Raji (cell line): ENCODE results near the gene BCAS4.

ENCODE experiments used
- POLR2A ChIP-seq: IDR thresholded peaks from 2 replicates; pipeline ENCODE4 v1.6.1; 2011; ENCODE audit warnings: low read depth, low read length, control low read depth; ENCODE audit not compliant: insufficient read depth

Gene BCAS4

DNA sequence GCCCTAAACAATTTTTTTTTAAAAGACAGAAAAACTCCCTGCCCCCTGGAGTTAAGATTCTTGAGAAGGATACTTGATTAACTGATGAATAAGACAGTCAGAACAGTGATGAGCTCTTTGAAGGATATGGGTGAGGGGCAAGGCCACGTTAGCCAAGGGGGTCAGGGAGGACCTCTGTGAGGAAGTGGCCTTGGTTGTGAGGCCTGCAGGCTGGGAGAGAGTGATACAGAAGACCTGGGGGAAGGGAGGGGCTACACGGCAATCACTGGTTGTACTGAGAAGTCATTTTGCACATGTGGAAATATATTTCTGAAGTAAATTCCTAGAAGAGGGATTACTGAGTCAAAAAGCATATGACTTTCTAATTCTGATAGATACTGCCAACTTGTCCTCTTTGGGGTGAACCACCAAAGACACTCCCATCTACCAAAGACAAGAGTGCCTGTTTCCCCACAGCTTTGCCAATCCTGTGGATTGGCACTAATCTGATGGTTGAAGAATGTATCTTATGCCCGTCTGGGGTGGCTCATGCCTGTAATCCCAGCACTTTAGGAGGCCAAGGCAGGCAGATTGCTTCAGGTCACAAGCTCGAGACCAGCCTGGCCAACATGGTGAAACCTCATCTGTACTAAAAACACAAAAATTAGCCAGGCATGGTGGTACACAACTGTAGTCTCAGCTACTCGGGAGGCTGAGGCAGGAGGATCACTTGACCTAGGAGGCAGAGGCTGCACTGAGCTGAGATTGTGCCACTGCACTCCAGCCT is 22.3 kb upstream of the BCAS4 start:
- TF ChIP-seq POLR2A: no peak

DNA sequence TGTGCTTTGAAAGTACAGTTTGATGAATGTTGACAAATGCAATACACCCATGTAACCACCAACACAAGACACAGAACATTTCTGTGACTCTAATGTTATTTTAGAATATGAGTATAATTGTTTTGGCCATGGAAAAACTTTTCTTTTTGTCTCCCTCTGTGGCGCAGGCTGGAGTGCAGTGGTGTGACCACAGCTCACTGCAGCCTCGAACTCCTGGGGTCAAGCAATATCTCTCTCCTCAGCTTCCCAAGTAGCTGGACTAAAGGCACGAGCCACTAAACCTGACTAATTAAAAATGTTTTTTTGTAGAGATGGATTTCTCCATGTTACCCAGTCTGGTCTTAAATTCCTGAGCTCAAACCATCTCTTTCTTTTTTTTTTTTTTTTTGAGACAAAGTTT is 20.3 kb upstream of the BCAS4 start:
- no peak for TF ChIP-seq POLR2A

DNA sequence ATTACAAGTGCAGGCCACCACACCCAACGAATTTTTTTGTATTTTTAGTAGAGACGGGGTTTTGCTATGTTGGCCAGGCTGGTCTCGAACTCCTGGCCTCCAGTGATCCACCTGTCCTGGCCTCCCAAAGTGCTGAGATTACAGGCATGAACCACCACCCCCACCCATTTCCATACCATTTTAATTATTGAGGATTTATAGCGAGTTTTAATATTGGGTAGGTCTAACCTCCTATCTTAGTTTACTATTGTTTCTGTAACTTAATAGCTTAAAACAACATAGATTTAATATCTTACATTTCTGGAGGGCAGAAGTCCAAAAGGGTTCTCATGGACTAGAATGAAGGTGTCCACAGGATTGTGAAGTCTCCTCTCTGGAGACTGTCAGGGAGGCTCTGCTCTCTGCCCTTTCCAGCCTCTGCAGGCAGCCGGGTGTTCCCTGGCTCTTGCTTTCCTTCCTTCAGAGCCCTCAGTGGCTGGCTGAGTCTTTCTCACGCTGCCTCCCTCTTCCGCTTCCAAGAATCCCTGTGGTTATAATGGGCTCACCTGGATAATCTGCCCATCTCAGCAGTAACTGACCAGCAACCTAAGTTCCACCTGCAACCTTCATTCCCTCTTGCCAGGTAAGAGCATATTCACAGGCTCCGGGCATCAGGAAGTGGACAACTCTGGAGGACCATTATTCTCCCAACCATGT is 18.6 kb upstream of the BCAS4 start:
- no peak for TF ChIP-seq POLR2A

DNA sequence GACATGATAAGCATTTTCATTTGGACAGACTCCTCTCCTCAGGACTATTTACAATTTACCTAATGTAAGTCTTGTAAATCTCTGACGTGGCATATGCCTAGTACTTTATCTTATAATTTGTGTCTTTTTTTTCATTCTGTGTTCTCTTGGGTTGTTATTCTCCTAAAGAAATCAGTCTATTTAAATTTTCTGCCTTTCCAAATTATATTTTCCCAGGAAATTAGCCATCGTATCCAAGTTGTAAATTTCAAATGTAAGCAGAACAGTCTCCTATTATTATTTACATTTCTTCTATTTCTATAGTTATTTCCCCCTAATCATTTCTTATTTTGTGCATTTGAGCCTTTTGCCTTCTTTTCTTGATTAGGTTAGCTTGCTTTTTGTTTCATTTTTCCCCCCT is 17.5 kb upstream of the BCAS4 start:
- TF ChIP-seq POLR2A: no peak

DNA sequence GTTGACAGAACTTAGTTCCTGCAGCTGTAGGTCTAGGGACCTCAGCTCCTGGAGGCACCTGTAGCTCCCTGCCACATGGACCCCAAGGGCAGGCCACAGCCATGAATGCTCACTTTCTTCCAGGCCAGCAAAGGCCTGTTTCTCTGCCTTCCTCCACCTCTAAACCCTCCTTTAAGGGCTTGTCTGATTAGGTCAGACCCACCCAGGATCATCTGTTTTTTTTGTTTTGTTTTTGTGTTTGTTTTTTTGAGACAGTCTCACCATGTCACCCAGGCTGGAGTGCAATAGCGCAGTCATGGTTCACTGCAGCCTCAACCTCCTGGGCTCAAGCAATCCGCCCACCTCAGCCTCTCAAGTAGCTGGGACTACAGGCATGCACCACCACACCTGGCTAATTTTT is 11.5 kb upstream of the BCAS4 start:
- no peak for TF ChIP-seq POLR2A

DNA sequence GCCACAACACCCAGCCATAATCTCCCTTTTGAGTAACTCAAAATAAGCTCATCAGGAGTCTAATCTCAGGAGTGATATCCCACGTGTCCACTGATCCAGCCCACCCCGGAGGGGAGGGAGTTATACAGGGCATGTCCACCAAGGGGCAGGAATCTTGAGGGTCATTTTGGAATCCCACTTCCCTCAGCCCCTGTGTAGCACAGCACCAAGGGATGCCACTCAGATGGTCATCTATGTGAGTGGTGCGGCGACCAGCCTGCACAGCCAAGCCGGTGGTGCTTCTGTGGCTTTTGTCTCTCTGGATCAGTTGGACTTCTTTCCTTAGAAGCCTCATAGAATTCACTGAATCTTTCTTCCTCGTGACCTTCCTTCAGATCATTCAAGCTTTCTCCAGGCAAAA is 11.0 kb upstream of the BCAS4 start:
- no peak for TF ChIP-seq POLR2A

DNA sequence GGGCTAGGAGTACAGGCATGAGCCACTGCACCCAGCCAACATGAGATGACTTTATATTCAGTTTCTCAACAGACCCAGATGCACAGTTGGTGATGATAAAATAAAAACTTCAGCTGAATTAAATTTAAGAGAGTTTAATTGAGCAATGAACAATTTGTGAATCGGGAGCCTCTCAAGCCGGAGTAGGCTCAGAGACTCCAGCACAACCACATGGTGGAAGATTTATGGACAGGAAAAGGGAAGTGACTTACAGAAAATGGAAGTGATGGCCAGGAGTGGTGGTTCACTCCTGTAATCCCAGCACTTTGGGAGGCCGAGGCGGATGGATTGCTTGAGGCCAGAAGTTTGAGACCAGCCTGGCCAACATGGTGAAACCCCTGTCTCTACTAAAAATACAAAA is 10.4 kb upstream of the BCAS4 start:
- no peak for TF ChIP-seq POLR2A

DNA sequence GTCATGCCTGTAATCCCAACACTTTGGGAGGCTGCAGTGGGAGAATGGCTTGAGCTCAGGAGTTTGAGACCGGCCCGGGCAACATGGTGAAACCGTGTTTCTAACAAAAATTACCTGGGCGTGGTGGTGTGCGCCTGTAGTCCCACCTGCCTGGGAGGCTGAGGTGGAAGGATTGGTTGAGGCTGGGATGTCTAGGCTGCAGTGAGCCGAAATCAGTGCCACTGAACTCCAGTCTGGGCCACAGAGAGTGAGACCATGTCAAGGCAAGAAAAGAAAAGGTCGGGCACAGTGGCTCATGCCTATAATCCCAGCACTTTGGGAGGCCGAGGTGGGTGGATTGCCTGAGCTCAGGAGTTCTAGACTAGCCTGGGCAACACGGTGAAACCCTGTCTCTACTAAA is 8.2 kb upstream of the BCAS4 start:
- TF ChIP-seq POLR2A: no peak

DNA sequence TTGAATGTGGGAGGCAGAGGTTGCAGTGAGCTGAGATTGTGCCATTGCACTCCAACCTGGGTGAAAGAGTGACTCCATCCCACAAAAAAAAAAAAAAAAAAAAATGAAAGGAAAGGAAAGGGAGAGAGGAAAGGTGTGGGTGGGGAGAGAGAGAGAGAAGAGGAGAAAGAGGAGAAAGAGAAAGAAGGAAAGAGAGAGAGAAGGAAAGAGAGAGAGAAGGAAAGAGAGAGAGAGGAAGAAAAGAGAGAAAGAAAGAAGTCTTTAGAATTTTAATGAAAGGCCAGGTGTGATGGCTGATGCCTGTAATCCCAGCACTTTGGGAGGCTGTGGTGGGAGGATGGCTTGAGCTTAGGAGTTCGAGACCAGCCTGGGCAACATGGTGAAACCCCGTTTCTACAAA is 7.7 kb upstream of the BCAS4 start:
- TF ChIP-seq POLR2A: no peak

DNA sequence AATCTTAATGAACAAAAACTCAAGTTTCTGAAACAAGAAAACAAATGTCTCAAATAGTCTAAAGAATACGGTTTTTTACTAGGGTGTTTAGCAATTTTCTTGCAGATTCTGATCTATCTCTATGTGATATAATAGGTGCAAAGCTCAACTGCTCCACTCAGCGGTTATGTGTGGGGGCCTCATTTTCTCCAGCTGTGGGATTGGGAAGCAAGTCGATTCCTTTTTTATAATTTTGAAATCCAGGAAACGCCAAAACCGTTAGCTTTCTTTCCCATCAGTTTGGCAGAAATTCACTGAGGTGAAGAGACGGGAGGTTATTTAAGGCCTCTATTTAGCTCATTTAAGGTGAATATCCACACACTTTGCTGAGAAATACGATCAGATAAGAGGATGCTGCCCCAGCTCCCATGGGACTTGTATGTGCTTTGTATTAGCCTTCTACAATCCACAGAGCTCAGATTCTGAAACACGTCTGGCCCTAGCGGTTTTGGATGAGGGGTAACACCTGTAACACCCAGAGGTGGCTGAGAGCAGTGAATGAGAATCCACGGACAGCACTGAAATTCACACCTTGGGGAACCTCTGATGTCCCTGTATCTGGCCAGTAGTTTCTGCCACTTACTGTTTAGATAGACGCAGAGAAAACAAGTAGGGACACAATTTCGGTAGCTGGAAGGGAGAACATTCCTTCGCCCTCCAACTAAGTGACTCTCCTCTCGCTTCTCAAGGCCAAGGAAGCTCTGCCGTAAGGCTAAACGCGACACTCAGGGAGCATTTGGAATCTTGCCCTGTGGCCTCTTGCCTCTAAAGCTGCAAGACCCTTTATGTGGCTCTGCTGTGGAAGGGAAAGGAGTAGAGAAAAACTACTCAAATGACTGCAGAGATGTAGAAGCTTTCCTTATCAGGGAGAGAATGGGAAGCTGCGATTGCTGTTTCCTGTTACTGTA is 6.5 kb upstream of the BCAS4 start:
- no peak for TF ChIP-seq POLR2A

DNA sequence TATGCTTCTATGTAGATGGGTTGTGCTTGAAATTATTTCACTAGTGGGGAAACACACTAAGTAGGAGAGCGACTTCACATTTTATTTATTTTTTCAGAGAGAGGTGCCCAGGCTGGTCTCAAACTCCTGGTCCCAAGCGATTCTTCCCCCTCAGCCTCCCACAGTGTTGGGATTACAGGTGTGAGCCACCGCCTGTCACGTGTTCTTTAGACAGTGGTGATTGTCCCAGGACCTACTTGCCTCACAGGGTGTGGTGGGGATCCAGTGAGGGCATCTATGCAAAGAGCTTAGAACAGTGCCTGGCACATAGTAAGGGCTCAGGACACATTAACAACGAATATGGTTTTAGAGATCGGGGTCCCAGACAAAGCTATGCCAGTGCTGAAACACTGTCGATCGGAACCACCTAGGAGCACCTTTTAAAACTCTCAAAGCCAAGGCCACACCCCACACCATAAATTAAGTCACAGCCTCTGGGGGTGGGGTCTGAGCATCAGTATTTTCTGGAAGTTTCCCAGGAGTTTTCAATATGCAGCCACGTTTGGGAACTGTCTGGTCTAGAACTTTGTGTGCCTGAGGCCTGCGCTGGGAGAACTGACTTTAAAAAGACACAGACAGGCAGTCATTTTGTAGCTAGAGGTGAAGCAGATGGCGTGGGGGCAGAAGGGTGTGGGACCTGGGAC is 4.8 kb upstream of the BCAS4 start:
- no peak for TF ChIP-seq POLR2A

DNA sequence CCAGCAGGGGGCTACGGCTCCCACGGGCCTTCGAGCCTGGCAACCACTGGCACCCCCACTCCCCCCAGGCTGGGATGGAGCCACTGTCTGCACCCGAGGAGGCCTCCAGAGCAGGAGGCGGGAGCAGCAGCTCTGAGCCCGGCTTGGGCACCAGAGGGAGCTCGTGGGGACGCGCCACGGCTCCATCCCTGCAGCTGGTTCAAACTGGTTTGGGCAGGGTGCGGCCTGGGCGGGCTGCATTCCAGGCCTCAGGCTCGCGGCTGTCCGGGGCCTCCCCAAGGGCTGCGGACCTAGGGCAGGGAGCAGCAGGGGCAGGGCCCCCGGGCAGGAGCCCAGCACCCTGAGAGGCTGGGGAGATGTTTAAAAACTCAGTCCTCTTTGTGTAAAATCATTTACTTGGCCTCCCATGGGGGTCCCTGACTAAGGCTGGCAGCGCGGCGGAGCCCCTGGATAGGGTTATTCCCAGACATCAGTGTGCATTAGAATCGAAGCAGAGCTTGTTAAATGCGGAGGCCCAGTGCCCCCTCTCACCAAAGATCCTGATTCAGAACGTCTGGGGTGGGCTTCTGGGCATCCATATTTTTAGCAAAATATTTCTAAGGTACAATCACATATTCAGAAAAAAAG is 4.1 kb upstream of the BCAS4 start:
- peak; percentile 71 for TF ChIP-seq POLR2A

DNA sequence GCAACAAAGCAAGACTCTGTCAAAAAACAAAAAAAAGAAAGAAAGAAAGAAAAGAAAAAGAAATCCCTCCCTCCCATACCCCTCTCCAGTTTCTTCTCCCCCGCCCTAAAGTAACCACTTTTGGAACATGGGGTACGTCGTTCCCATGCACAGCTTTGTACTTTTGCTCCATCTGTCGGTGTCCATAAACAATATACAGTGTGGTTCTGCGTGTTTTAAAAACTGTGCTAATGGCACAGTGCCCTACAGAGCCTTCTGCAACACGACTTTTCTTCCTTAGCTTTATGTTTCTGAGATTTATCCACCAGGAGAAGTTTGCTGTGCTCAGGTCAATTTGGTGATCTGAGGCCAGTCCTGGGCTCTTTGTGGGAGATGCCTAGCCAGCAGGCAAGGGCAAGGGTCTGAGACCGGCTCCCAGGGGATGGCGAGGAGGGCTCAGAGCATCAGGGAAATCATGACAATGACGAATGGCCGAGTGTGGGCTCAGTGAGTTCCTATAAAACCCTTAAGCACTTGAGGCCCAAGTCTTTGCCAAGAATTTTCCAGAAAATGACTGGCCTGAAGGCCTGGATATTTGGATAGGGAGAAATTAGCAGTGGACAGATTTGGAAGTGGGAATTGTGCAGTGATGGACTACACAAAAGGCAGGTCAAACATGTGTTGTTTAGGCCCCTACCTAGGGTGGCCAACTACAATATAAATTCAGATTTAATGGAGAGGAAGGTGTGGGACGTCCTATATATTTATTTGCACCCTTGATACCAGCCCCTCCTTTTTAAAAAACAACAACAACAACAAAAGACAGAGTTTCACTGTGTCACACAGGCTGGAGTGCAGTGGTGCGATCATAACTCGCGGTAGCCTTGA is 1.9 kb upstream of the BCAS4 start:
- no peak for TF ChIP-seq POLR2A
